ENCODE results near the gene IP6K1.
"Not testable (repeated sequence)": the region's sequence is repeated elsewhere in the genome, so short reads cannot be mapped to it uniquely, and the experiment has no call there.

Gene IP6K1

DNA sequence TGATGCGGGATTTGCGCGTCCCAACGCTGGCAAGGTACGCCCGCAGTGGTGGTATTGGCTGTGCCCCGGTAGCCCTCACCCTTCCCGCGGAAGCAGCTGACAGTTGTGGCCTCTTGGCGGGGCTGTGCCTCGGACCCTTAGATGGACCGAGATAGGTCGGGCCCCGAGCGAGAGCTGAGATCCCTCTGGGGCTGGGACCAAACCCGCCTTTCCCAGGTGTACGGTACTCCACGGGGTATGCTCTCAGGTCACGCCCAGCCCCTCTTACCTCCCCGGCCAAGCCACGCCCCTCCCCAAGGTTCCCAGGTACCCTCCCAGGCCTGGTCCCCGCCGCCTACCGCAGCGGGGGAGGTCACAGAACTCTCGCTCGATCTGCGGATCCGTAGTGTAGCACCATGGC is 100.0 kb downstream of the IP6K1 start:
- DNase-seq, result not testable (repeated sequence)

DNA sequence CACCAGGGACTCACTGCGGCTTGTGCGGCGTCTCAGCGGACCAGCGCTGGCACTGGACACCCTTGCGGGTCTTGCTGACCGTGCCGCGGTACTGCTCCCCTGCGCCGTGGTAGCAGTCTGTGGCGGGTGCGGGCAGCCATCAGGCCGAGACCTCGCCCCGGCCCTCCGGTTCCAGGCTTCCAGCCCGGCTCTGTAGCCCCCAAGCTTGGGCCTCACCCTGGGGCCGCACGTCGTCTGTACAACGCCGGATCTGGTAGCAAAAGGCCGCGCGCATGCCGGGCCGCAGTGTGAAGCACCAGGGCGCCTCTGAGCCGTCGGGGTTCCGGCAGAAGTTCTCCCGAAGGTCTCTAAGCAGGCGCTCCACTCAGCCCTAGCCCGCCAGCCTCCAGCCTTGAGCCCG is 100.5 kb downstream of the IP6K1 start:
- DNase-seq, result not testable (repeated sequence)

DNA sequence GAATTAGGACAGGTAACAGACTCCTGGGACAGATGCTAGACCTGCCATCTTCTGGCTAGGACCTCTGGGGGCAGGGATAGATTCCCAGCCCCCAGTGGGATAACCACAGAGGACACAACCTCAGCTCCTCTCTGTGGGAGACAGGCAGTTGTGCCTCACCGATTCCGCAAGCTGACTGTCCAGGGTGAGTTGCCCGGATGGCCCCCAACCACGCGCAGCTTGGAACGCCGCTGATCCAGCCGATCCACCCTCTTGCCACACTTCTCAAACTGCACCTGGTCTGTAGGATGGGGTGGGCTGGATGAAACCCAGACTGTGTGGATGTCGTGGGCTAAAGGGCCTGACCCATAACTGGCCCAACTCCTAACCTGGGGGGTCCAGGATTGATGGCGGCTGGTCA is 101.2 kb downstream of the IP6K1 start:
- not testable (repeated sequence) for DNase-seq

DNA sequence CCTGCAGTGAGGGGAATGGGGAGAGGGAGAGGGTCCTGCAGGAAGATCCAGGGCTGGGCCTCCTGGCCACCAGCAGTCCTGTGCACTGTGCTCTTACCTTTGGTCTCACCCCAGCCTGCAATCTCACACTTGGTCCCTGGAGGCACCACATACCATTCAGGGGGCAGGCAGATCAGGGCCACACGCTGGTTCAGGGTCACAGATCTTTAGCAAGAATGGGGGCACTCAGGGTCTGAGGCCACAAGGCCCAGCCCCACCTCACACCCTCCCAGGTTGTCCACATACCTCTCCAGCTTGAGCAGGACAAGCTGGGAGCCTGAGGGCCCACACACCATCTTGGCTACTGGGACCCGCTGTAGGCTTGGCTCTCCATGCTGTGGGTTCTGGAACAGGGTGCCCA is 101.9 kb downstream of the IP6K1 start:
- DNase-seq, result not testable (repeated sequence)

DNA sequence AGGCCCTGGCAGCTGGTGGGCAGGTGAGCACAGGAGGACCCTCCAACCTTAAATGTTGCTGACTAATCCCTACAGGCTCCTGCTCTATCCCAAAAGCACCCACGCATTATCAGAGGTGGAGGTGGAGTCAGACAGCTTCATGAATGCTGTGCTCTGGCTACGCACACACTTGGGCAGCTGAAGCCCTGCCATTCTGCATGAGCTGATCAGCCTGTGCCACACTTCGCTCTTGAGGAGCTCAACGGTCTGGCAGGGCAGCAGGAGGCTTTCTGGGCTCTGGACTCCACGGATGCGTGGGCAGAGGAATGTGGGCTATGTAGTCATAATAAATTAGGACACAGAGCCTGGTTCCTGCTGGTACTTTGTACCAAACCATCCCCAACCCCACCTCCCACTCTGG is 103.2 kb downstream of the IP6K1 start:
- no peak for DNase-seq

DNA sequence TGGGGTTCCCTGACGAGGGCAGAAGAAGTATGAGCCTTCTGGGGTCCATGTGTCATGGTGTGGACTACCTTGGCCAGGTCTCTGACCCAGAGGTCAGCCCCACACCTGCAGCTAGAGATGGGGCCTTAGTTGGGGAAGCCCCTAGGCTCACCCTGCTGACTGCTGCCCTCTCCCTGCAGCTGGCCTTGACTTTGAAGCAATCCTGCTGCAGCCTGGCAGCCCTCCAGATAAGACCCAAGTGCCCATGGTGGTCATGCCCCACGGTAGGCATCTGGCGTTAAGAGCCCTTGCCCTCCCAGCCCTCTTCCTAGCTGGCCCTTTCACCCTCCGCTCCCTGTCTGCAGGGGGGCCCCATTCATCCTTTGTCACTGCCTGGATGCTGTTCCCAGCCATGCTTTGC is 104.8 kb downstream of the IP6K1 start:
- DNase-seq, result no peak

DNA sequence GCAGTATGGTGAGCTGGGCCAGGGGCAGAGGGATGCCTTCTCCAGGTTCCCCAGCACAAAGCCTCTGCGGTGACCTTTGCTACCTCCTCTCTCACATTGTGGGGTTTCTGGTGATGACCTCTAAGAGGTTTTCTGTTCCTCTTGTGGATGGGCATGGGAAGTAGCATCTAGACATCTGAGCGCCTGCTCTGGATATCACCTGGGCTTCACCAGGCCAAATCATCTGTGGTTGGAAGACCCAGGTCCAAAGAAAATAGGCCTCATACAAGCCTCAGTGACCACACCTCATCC is 105.2 kb downstream of the IP6K1 start:
- DNase-seq, result no peak

DNA sequence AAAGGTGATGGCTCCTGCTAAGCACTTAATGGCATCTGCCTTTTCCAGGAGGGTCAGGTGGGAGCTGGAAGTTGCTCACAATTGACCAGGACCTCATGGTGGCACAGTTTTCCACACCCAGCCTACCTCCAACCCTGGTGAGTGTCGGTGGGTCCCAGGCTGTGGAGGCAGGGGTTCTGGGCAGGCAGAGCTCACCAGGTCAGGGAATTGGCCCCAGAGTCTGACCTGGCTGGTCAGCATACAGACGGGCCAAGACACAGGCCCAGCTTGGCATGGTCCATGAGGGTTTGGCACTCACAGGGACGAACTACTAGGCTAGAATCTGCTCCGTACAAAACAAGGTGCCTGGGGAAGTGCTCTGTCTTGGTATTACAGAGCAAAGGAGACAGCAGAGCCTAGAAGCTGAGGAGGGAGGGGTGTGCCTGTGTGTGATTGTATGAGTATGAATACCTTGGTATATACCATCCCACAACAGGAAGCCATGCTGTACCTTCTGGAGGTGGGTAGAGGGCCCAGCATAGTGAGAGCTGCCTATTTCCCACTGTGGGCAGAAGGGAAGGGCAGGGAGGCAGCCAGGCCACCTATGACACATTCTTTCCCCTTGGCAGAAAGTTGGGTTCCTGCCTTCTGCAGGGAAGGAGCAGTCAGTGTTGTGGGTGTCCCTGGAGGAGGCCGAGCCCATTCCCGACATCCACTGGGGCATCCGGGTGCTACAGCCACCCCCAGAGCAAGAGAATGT is 105.7 kb downstream of the IP6K1 start:
- no peak for DNase-seq

DNA sequence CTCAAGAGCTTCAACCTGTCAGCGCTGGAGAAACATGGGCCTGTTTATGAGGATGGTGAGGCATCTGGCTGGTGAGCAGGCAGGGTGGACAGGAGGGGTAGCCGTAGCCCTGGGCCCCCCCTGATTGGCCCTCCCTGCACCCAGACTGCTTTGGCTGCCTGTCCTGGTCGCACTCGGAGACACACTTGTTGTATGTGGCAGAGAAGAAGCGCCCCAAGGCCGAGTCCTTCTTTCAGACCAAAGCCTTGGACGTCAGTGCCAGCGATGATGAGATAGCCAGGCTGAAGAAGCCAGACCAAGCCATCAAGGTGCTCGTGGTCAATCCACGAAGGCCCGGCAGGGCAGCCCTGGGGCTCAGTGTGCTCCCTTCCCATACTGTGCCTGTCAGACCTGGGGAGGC is 110.4 kb downstream of the IP6K1 start:
- DNase-seq, result no peak

DNA sequence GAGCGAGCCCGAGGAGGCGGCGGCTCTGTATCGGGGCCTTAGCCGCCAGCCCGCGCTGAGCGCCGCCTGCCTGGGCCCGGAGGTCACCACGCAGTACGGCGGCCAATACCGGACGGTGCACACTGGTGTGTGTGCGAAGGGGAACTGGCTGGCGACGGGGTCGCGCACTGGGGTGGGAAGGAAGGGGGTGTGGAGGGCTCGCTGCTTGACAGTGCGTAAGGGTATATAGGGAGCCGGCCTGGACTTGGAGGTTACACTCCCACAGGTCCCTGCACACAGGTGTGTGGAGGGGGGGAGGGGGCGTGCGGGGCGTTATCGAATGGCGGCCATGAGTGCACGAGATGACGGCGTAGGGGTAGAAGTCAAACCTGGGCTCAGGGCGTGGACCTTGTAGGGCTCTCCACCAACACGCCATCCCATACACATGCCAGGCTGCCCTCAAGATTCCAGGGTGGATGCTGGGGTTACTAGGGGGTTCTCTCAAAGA is 111.8 kb downstream of the IP6K1 start:
- no peak for DNase-seq
